H1 (cell line): Measurements from ENCODE around the gene MAP1LC3C. TPM values are rescaled to one million over a fixed set of nuclear protein-coding genes. Genes with fewer than 3 reads are reported as not detected.

Source experiments
- CTCF ChIA-PET: fragments of 300-600 bp; sonication (Branson Sonifier 250); formaldehyde crosslinking; loops from one replicate; lab custom pipeline; 2021; ENCODE audit not compliant: partially characterized antibody; lab: Charles Lee
- POLR2A ChIA-PET: fragments of 300-600 bp; sonication (Branson Sonifier 250); formaldehyde crosslinking; loops from one replicate; lab custom pipeline; 2021; ENCODE audit warnings: inconsistent platforms; ENCODE audit not compliant: partially characterized antibody; lab: Charles Lee
- DNase-seq, 2 experiments: peaks; one replicate each; pipeline versions ENCODE4 v3.0.0 to v3.0.0-alpha.2; 2010 to 2022; ENCODE audit warnings: low spot score in 2 of 2, low read depth in 1 of 2, mixed read lengths in 1 of 2
- FAIRE-seq: peaks from 2 replicates; lab custom pipeline; 2011; peaks lifted over from hg19 to GRCh38; lab: Jason Lieb, UNC
- H2AFZ ChIP-seq: 2 replicates; pipeline ENCODE4 v1.8.1; 2012; ENCODE audit warnings: low read length, inconsistent platforms
- H2AK5ac ChIP-seq: 2 replicates; pipeline ENCODE4 v1.6.1; 2013; ENCODE audit warnings: low read depth, low read length
- H2BK120ac ChIP-seq: replicated peaks from 2 replicates; pipeline ENCODE3; 2013; ENCODE audit warnings: low read depth, low read length, inconsistent platforms
- H2BK12ac ChIP-seq: 2 replicates; pipeline ENCODE4 v1.6.1; 2013; ENCODE audit warnings: low read depth, low read length
- H2BK15ac ChIP-seq: 2 replicates; pipeline ENCODE4 v1.6.1; 2013; ENCODE audit warnings: low read length
- H2BK20ac ChIP-seq: 2 replicates; pipeline ENCODE4 v1.6.1; 2013; ENCODE audit warnings: low read length
- H2BK5ac ChIP-seq: 2 replicates; pipeline ENCODE4 v1.6.1; 2013; ENCODE audit warnings: low read depth, low read length
- H3K14ac ChIP-seq: 2 replicates; pipeline ENCODE4 v1.6.1; 2013; ENCODE audit warnings: inconsistent platforms; ENCODE audit not compliant: insufficient read length
- H3K18ac ChIP-seq: 2 replicates; pipeline ENCODE4 v1.6.1; 2013; ENCODE audit warnings: low read length; ENCODE audit errors: extremely low read depth
- H3K23ac ChIP-seq: 2 replicates; pipeline ENCODE4 v1.6.1; 2013; ENCODE audit warnings: inconsistent platforms; ENCODE audit not compliant: insufficient read length
- H3K23me2 ChIP-seq: 2 replicates; pipeline ENCODE4 v1.6.1; 2013; ENCODE audit warnings: low read depth, low read length
- H3K27ac ChIP-seq: 2 replicates; pipeline ENCODE4 v1.6.1; 2011; ENCODE audit warnings: low read depth, low read length, inconsistent platforms
- H3K27me3 ChIP-seq, 4 experiments: replicated peaks in 1 of 4; 1 replicate in 1 of 4; 2 replicates in 3 of 4; pipeline versions ENCODE4 v1.6.1 to v1.8.1; 2011 to 2013; ENCODE audit warnings: low read length in 3 of 4, mild to moderate bottlenecking in 3 of 4, inconsistent platforms in 2 of 4, mixed read lengths in 2 of 4, moderate library complexity in 1 of 4; ENCODE audit not compliant: control insufficient read depth in 3 of 4, insufficient read depth in 3 of 4; ENCODE audit errors: extremely low read depth in 1 of 4
- H3K36me3 ChIP-seq, 4 experiments: 2 replicates each; pipeline versions ENCODE4 v1.6.1 to v1.8.1; 2011 to 2013; ENCODE audit warnings: mild to moderate bottlenecking in 4 of 4, low read length in 3 of 4, moderate library complexity in 2 of 4, control low read depth in 1 of 4, inconsistent platforms in 1 of 4; ENCODE audit not compliant: insufficient read depth in 4 of 4, control insufficient read depth in 2 of 4
- H3K4ac ChIP-seq: replicated peaks from 2 replicates; pipeline ENCODE3; 2013; ENCODE audit warnings: low read length, low read depth, mixed read lengths, inconsistent platforms; ENCODE audit not compliant: insufficient read length
- H3K4me1 ChIP-seq, 4 experiments: replicated peaks in 1 of 4; 1 replicate in 1 of 4; 2 replicates in 3 of 4; pipeline versions ENCODE4 v1.6.1 to v1.8.1; 2011 to 2013; ENCODE audit warnings: low read length in 3 of 4, inconsistent platforms in 2 of 4, mixed read lengths in 1 of 4; ENCODE audit not compliant: insufficient read depth in 4 of 4, control insufficient read depth in 3 of 4
- H3K4me2 ChIP-seq, 2 experiments: 2 replicates each; pipeline versions ENCODE4 v1.6.1 to v1.8.1; 2011 to 2013; ENCODE audit warnings: low read depth in 2 of 2, low read length in 2 of 2, control low read depth in 1 of 2, inconsistent platforms in 1 of 2, mild to moderate bottlenecking in 1 of 2; ENCODE audit not compliant: insufficient read depth in 1 of 2
- H3K4me3 ChIP-seq, 4 experiments: fragments of 200-600, 300-600 bp in 1 of 4; sonication (generic), shearing (Covaris generic), sonication (Bioruptor Twin) in 1 of 4; 2 replicates each; pipeline versions ENCODE4 v1.5.1 to v1.8.1; 2011 to 2016; ENCODE audit warnings: low read length in 4 of 4, low read depth in 3 of 4, control low read depth in 2 of 4, inconsistent platforms in 2 of 4, mild to moderate bottlenecking in 2 of 4, mixed read lengths in 1 of 4, moderate library complexity in 1 of 4; ENCODE audit not compliant: insufficient read depth in 2 of 4; ENCODE audit errors: extremely low read depth in 1 of 4
- H3K56ac ChIP-seq: replicated peaks from 2 replicates; pipeline ENCODE3; 2013; ENCODE audit warnings: low read depth, mild to moderate bottlenecking, mixed read lengths, low read length, inconsistent platforms; ENCODE audit not compliant: insufficient read length
- H3K79me1 ChIP-seq: 2 replicates; pipeline ENCODE4 v1.6.1; 2013; ENCODE audit warnings: low read depth, low read length, control low read depth
- H3K79me2 ChIP-seq, 2 experiments: 2 replicates each; pipeline versions ENCODE4 v1.6.1 to v1.8.1; 2012 to 2013; ENCODE audit warnings: low read length in 2 of 2, mild to moderate bottlenecking in 2 of 2, inconsistent platforms in 1 of 2; ENCODE audit not compliant: insufficient read depth in 2 of 2, control insufficient read depth in 1 of 2
- H3K9ac ChIP-seq, 4 experiments: replicated peaks in 1 of 4; 1 replicate in 1 of 4; 2 replicates in 3 of 4; pipeline versions ENCODE4 v1.6.1 to v1.8.1; 2011 to 2013; ENCODE audit warnings: low read depth in 3 of 4, low read length in 3 of 4, control low read depth in 2 of 4, mild to moderate bottlenecking in 2 of 4, moderate library complexity in 2 of 4, inconsistent platforms in 1 of 4; ENCODE audit errors: extremely low read depth in 1 of 4
- H3K9me3 ChIP-seq, 2 experiments: 2 replicates each; pipeline versions ENCODE4 v1.6.1 to v1.8.1; 2012 to 2013; ENCODE audit warnings: mild to moderate bottlenecking in 2 of 2, moderate library complexity in 2 of 2, control low read depth in 1 of 2, inconsistent platforms in 1 of 2, low read depth in 1 of 2, low read length in 1 of 2, mixed read lengths in 1 of 2; ENCODE audit not compliant: insufficient read depth in 2 of 2
- H4K20me1 ChIP-seq, 2 experiments: replicated peaks in 1 of 2; 2 replicates each; pipeline versions ENCODE3 to v1.8.1; 2011 to 2013; ENCODE audit warnings: inconsistent platforms in 2 of 2, low read length in 2 of 2, mild to moderate bottlenecking in 1 of 2; ENCODE audit not compliant: insufficient read depth in 2 of 2, control insufficient read depth in 1 of 2
- H4K5ac ChIP-seq: 2 replicates; pipeline ENCODE4 v1.6.1; 2013; ENCODE audit warnings: low read length, low read depth, mixed read lengths, inconsistent platforms; ENCODE audit not compliant: insufficient read length
- H4K8ac ChIP-seq: 2 replicates; pipeline ENCODE4 v1.8.0; 2013; ENCODE audit warnings: mild to moderate bottlenecking, moderate library complexity, low read length, inconsistent platforms; ENCODE audit not compliant: insufficient read depth; ENCODE audit errors: extremely low read depth
- H4K91ac ChIP-seq: replicated peaks from 2 replicates; pipeline ENCODE3; 2013; ENCODE audit warnings: low read length, mixed read lengths, inconsistent platforms; ENCODE audit not compliant: insufficient read length
- ASH2L ChIP-seq: fragments of 200-600, 300-600 bp; sonication (generic); IDR thresholded peaks from one replicate; pipeline ENCODE4 v1.7.1; 2017; ENCODE audit warnings: low read length
- BRCA1 ChIP-seq: IDR thresholded peaks from 2 replicates; pipeline ENCODE4 v1.6.1; 2012; ENCODE audit warnings: low read depth, low read length, improper control_type of control experiment
- CEBPB ChIP-seq: IDR thresholded peaks from 2 replicates; pipeline ENCODE4 v1.6.1; 2012; ENCODE audit warnings: low read depth, low read length
- EGR1 ChIP-seq: IDR thresholded peaks from 2 replicates; pipeline ENCODE4 v1.6.1; 2011; ENCODE audit warnings: low read depth, low read length, borderline replicate concordance
- JUN ChIP-seq: IDR thresholded peaks from 2 replicates; pipeline ENCODE4 v1.6.1; 2011; ENCODE audit warnings: low read depth, mild to moderate bottlenecking, improper control_type of control experiment, low read length
- MAFK ChIP-seq: IDR thresholded peaks from 2 replicates; pipeline ENCODE4 v1.6.1; 2012; ENCODE audit warnings: low read depth, mild to moderate bottlenecking, improper control_type of control experiment, low read length
- RAD21 ChIP-seq, 2 experiments: IDR thresholded peaks in 1 of 2; conservative IDR thresholded peaks in 1 of 2; 2 replicates each; pipeline ENCODE4 v1.6.1; 2011; ENCODE audit warnings: low read depth in 2 of 2, low read length in 2 of 2, improper control_type of control experiment in 1 of 2, inconsistent platforms in 1 of 2, mild to moderate bottlenecking in 1 of 2, moderate library complexity in 1 of 2
- RBBP5 ChIP-seq: IDR thresholded peaks from 2 replicates; pipeline ENCODE4 v1.7.1; 2012; ENCODE audit warnings: low read depth, mild to moderate bottlenecking, inconsistent platforms, low read length, moderate library complexity, borderline replicate concordance
- SIRT6 ChIP-seq: IDR thresholded peaks from one replicate; pipeline ENCODE4 v1.7.1; 2012; ENCODE audit warnings: low read length, inconsistent platforms
- TBP ChIP-seq: IDR thresholded peaks from 2 replicates; pipeline ENCODE4 v1.6.1; 2011; ENCODE audit warnings: low read depth, low read length, improper control_type of control experiment
- WGBS, 2 experiments: shearing (Covaris generic) in 1 of 2; methylation state at CpG; one replicate each; pipeline versions ENCODE4 v1.1.6 to v1.1.7; 2013 to 2015; ENCODE audit warnings: low lambda C conversion rate in 2 of 2, mixed read lengths in 2 of 2, inconsistent platforms in 1 of 2, low coverage in 1 of 2, missing lambda C conversion rate in 1 of 2; ENCODE audit not compliant: insufficient replicate concordance in 2 of 2, insufficient coverage in 1 of 2, insufficient read length in 1 of 2; ENCODE audit errors: extremely low coverage in 1 of 2, missing lambda C conversion rate in 1 of 2; 5-methylcytosine and 5-hydroxymethylcytosine counted together
- polyA plus RNA-seq, 7 experiments: library from polyadenylated mRNA; depleted of rRNA in 3 of 7; stranded (reverse) in 5 of 7; unstranded in 2 of 7; fragments of >200 nt in 5 of 7; fragments of 200-250 nt in 2 of 7; gene quantifications; 1 replicate in 5 of 7; 2 replicates in 1 of 7; 4 replicates in 1 of 7; pipeline versions ENCODE4 v1.2.1 to v1.2.3, GENCODE V29; 2011 to 2013; ENCODE audit warnings: missing spikeins in 2 of 7, mixed read lengths in 2 of 7
- total RNA-seq: library from RNA; stranded (reverse); fragmentation: NEBNext Ultra II Directional; extraction: Animal tissue kit (Norgen Biotek cat#: 25700); gene quantifications from 2 replicates; pipeline ENCODE4 v1.2.1, GENCODE V29; 2021
- TF ChIP-seq, protein P1 (sequence below), 3 experiments: IDR thresholded peaks; 1 replicate in 2 of 3; 2 replicates in 1 of 3; pipeline versions ENCODE4 v1.5.1 to v1.6.1; 2011; ENCODE audit warnings: low read length in 3 of 3, mild to moderate bottlenecking in 3 of 3, inconsistent platforms in 2 of 3, low read depth in 1 of 3, moderate library complexity in 1 of 3; ENCODE audit not compliant: insufficient read depth in 1 of 3; ENCODE audit errors: control extremely low read depth in 1 of 3

Gene MAP1LC3C
- total and polyA plus RNA-seq, 2 of the 8 experiments (the other 6 are each of a cell fraction or from before 2014, with no cell fraction given) = 1.7 to 3.2 TPM

DNA sequence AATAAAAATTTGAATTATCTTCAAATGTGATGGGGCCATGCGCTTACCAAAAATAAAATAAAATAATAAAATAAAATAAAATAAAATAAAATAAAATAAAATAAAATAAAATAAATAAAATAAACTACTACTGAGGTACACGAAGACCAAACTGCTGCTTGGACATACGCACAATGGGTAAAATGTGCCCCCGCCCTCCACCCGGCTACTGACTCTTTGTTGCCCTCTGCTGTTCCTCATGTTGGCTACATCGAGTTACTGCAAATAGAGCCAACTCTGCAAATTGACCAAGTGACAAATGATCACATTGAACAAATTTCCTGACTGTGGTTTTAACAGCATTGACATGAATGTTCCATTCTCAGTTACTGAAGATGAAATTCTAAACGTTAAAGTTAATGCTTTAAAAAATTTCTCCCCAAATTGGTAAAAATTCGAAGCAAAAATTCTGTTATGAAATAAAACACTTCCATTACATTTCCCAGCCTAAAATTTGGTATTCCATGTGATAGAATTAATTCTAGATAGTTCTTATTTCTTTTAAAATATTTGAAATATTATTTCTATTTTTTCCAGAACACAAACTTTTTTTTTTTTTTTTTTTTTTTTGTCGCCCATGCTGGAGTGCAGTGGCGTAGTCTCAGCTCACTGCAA is 18.8 kb upstream of the MAP1LC3C start:
- Histone ChIP-seq H2BK20ac (no peak overlapping the region), H3K4ac (no peak overlapping the region), H4K8ac (no peak overlapping the region), H2BK120ac (no peak overlapping the region), H2BK15ac (no peak overlapping the region), H4K5ac (no peak overlapping the region), H2AFZ (no peak overlapping the region), H3K9me3 (no peaks in the 10 kb centered on the region), H3K9ac (no peak overlapping the region), H3K27ac (no peak overlapping the region), H3K14ac (no peak overlapping the region), H2AK5ac (no peak overlapping the region), H3K36me3 (no peaks in the 10 kb centered on the region), H4K20me1 (no peaks in the 10 kb centered on the region), H3K4me3 (no peak overlapping the region), H3K18ac (no peak overlapping the region), H3K23ac (no peak overlapping the region), H4K91ac (no peak overlapping the region), H3K23me2 (no peaks in the 10 kb centered on the region), H3K4me1 (no peaks in the 10 kb centered on the region), H3K27me3 (no peaks in the 10 kb centered on the region), H3K79me2 (no peaks in the 10 kb centered on the region), H3K56ac (no peak overlapping the region), H3K4me2 (no peak overlapping the region), H2BK12ac (no peak overlapping the region), H3K79me1 (no peaks in the 10 kb centered on the region), H2BK5ac (no peak overlapping the region)
- FAIRE-seq (no peak), DNase-seq (peak in 1 of 2 experiments; percentile 61)
- 58% methylated on average over 8 of the region's 10 CpGs; no CpG with 5 or more reads in 1 of the 2 experiments for WGBS, 2 experiments
- CTCF ChIA-PET = interaction anchor here (0.8 to 1.9 kb wide), 3 partner anchors 20 to 119 kb away, joined by 3 to 11 read pairs (median 5); no protein-coding TSS in a partner anchor
- POLR2A ChIA-PET = no interaction called here
- TF ChIP-seq ASH2L (no peak), SIRT6 (no peak), MAFK (peak; percentile 54; the same call in 1 of the 2 replicates), JUN (no peak), TBP (no peak), BRCA1 (no peak), RAD21 (IDR thresholded peaks at IDR 0.05 in 1 of 2, conservative IDR thresholded peaks at IDR 0.05 in 1 of 2; ENCODE audit: low read depth in 2 of 2, low read length in 2 of 2) (peak; percentile 64 to 78), RBBP5 (no peak), CEBPB (no peak), EGR1 (no peak)
- TF ChIP-seq, protein P1, sequence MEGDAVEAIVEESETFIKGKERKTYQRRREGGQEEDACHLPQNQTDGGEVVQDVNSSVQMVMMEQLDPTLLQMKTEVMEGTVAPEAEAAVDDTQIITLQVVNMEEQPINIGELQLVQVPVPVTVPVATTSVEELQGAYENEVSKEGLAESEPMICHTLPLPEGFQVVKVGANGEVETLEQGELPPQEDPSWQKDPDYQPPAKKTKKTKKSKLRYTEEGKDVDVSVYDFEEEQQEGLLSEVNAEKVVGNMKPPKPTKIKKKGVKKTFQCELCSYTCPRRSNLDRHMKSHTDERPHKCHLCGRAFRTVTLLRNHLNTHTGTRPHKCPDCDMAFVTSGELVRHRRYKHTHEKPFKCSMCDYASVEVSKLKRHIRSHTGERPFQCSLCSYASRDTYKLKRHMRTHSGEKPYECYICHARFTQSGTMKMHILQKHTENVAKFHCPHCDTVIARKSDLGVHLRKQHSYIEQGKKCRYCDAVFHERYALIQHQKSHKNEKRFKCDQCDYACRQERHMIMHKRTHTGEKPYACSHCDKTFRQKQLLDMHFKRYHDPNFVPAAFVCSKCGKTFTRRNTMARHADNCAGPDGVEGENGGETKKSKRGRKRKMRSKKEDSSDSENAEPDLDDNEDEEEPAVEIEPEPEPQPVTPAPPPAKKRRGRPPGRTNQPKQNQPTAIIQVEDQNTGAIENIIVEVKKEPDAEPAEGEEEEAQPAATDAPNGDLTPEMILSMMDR (IDR thresholded peaks at IDR 0.05; ENCODE audit: control extremely low read depth in 1 of 3, insufficient read depth in 1 of 3, low read depth in 1 of 3, low read length in 3 of 3) = peak; percentile 70 to 78 (median 74)
